NT2/D1 (cell line): ENCODE measurements around the gene CCSER2.

ENCODE experiments used
- SUZ12 ChIP-seq: IDR thresholded peaks from 2 replicates; pipeline ENCODE4 v1.6.1; 2011; ENCODE audit not compliant: insufficient read length, insufficient read depth; ENCODE audit errors: extremely low read depth
- YY1 ChIP-seq: IDR thresholded peaks from 2 replicates; pipeline ENCODE4 v1.6.1; 2011; ENCODE audit not compliant: insufficient read length, insufficient read depth
- ZNF274 ChIP-seq: IDR thresholded peaks from 2 replicates; pipeline ENCODE4 v1.6.1; 2011; ENCODE audit warnings: mild to moderate bottlenecking, low read depth, low read length

DNA sequence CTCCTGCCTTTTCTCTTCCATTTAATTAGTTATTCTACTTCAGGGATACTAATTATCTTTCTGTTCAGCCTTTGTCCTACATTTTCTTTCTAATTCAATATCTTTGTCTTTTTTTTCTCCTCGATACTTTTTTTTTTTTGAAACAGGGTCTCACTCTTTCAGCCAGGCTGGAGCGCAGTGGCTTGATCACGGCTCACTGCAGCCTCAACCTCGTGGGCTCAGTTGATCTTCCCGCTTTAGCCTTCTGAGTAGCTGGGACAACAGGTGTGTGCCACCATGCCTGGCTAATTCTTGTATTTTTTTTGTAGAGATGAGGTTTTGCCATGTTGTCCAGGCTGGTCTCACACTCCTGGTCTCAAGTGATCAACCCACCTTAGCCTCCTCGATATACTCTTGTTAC is 38.9 kb downstream of the CCSER2 start:
- TF ChIP-seq SUZ12 (no peak), YY1 (no peak), ZNF274 (no peak)
